Muscle of back (tissue), 11 donors: ENCODE results near the gene COL1A1. TPM values are rescaled to one million over a fixed set of nuclear protein-coding genes. Genes with fewer than 3 reads are reported as not detected.
A peak's percentile ranks its signal among the peaks of the same experiment; 100 is the strongest.

Experiments
- DNase-seq, 3 donors: peaks; one replicate each; pipeline versions ENCODE4 v3.0.0 to v3.0.0-alpha.2; 2013
- polyA plus RNA-seq, 10 donors: library from polyadenylated mRNA; unstranded; fragments of 120-200 nt; gene quantifications; one replicate each; pipeline ENCODE4 v1.2.1, GENCODE V29; 2013; ENCODE audit not compliant: insufficient read length in 10 of 10

COL1A1 gene
- polyA plus RNA-seq, 10 donors, result 3,506 to 9,520 (median 4,699) TPM

DNA sequence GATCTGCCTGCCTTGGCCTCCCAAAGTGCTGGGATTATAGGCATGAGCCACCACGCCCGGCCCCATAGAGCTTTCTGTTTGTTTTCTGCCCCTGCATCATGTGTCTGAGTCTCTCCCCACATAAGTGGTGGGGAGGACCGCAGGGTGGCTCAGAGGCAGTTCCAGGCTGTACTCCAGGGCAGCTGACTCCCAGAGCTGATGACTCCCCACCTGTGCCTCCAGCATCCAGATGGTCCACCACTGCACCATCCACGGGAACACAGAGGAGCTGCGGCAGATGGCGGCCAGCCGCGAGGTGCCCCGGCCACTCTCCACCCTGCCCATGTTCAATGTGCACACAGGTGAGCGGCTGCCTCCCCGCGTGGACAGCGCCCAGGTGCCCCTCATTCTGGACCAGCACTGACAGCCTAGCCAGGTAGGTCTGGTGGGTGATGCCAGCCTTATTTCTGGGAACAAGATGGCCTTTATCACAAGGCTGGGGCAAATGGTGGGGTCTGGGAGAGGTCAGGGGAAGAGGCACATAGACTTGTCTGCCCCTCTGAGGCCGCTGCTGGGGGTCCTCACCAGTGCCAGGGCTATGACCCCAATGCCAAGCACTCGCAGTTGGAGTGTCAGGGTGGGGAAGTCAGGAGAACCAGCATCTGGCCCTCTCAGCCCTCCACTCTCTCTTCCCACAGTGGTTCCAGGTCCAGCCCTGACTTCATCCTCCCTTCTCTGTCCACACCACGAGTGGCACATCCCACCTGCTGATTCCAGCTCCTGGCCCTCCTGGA is 26.2 kb downstream of the COL1A1 start:
- no peak for DNase-seq

DNA sequence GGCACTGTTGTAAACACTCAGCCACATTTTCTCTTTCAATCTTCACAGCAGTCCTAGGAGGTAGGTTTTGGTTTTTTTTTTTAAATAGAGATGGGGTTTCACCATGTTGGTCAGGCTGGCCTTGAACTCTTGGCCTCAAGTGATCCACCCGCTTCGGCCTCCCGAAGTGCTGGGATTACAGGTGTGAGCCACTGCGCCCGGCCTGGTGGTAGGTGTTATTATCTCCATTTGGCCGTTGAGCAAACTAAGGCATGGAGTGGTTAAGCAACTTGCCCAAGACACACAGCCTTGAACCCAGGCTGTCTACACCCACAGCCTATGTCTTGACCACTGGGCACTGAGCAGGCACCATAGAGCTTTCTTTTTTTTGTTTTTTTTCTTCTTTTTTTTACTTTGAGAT is 27.0 kb downstream of the COL1A1 start:
- no peak for DNase-seq

DNA sequence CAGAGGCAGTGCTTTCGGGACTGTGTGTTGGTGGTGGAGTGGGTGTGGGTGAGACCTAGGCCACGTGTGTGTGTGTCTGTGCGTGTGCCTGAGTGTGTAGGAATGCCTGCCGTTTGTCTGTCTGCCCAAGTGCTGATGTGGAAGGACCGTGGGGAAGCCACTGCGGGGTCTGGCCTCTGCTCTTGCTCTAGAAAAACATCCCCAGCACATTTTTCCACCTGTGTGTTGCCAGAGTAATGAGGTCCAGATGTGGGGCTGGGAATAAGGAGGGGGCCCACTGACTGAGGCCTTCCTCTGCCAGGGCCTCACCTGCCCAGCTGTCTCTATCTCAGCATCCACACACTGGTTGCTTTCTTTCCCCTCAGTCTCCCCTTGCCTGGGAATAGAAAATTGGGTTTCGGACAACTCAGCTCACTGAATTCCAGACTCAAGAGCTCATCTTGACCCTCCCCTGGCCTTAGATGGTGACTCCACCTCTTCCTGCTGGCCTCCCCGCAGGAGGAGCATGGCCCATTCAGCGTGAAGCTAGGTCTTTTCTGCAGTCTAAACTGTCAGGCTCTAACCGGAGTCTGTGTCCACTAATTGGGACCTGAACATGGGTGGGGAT is 28.0 kb downstream of the COL1A1 start:
- peak; percentile 86 to 96 (median 91) for DNase-seq

DNA sequence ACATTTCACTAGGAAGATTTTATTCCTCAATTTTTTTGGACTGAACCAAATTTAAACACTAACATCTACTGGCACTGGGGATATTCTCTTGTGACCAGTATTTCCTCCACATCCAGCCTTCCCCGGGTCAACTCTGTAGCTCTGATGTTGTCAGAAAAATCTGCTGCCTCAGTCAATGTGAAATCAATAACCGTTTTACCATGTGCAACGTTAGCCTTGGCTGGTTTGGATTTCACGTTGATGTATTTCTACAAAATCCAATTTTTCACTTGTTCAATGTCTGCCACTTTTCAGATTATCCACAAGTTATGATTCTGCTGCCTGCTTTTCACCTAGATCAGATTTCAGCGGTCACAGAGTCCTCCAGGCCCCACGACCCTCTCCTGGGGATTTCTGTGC is 28.5 kb downstream of the COL1A1 start:
- peak in 1 of 3 donors; percentile 81 for DNase-seq

DNA sequence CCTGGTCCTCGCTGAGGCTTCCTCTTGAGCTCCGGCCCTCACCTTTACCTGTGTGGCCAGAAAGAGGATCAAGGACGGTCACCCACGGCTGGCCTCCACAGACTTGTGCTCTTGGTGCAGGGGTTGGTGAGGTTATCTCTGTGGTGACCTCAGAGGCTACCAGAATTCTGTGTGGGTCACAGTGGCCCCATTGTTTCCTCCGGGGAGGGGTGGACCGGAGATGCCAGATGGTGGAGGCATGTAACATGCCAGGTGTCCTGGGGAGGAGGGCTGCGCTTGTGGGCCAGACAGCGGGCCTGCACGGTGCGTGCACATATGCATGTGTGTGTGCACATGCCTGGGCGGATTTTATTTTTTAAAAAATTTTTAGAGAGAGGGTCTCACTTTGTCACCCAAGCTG is 29.3 kb downstream of the COL1A1 start:
- no peak for DNase-seq

DNA sequence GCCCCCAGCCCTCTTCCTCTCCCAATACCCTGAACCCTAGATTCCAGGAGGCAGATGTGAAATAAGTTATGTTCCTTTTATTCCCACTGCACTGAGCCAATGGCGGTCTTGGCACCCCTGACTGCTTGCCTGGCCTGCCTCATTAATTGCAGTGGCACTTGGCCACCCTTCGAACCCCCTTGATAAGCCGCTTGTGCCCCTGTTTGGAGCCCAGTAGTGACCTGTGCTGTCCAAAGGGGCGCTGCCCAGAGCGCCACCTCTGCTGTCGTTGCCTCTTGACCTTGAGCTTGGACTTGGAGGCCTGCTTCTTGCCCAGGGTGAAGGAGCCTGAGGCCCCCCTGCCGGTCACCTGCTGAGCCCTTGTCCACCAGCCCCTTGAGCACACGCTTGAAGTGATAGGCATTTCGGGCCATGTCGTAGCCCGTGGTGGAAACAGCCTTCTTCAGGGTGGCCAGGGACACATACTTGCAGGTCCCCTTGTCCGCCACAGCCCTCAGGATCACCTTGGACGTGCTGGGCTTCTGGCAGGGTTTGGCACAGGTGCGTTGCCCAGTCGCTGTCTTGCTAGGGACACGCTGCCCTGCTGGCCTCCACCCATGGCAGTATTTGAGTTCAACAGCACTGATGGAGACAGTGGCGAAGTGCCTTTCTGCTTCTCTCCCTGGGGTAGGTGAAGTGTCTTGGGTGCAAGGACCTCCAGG is 29.9 kb downstream of the COL1A1 start:
- no peak for DNase-seq

DNA sequence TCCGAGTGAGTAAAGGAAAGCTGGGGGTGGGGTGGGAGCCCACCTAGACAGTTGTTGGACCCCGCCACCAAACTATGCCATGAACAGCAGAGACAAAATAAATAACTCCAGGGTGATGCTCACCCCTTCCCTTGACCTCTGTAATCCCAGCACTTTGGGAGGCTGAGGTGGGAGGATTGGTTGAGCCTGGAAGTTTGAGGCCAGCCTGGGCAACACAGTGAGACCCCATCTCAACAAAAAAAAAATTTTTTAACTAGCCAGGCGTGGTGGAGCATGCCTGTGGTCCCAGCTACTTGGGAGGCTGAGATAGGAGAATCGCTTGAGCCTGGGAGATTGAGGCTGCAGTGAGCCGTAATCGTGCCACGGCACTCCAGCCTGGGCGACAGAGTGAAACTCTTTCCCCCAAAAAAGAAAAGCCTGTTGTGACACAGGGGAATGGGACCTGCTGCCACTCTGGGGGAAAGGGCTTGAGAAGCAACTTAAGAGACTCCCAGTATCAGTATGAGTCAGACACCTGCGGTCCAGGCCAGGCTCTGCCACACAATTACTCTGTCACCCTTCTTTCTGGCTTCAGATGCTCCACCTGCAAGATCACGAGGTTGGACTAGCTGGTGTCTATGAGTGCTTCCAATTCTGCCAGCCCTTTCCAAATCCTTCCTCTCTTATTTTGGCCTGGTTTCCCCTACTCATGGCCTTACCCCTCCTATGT is 30.6 kb downstream of the COL1A1 start:
- DNase-seq, result no peak

DNA sequence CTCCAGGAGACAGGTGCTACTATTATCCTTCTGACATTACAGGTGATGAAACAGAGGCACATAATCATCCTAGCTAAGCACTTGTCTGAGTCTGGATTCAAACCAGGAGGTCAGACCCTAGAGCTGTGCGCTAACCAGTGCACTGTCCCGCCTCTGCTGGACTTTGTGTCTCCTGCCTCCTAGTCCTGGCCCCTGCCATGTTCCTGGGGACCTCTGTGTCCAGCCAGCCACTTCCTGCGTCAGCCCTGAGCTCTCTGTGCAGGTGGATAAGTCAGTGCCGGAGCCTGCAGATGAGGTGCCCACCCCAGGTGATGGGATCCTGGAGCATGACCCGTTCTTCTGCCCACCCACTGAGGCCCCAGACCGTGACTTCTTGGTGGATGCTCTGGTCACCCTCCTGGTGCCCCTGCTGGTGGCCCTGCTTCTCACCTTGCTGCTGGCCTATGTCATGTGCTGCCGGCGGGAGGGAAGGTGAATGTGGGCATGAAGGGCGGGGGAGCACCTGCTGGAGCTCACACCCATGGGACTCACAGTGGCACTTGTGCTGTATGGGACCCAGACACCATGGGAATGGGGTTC is 31.5 kb downstream of the COL1A1 start:
- DNase-seq, result no peak

DNA sequence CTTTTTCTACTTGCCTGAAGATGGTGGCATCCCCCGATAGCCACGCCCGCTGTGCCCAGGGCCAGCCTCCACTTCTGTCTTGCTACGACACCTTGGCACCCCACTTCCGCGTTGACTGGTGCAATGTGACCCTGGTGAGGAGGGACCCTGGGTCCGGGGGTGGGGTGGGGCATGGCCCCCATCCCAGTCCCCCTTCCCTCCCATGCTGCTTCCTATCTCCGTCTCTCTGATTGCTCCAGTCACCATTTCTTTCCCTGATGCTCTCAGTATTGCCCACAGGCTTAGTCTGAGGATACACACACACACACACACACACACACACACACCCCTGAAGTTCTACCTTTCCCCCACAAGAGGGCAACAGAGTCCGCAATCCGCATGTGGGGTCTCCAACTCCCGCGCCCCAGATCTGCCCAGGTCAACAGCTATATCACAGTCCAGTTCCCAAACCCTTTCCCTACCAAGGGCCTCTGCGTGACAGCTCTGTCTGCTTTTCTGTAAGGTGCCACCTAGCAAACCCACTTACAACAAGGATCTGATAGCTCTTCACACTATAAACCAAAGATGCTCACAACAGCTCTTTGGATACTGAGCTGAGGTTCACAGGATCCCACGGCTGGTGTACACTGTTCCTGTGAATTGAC is 32.2 kb downstream of the COL1A1 start:
- DNase-seq, result peak; percentile 62 to 89 (median 71)

DNA sequence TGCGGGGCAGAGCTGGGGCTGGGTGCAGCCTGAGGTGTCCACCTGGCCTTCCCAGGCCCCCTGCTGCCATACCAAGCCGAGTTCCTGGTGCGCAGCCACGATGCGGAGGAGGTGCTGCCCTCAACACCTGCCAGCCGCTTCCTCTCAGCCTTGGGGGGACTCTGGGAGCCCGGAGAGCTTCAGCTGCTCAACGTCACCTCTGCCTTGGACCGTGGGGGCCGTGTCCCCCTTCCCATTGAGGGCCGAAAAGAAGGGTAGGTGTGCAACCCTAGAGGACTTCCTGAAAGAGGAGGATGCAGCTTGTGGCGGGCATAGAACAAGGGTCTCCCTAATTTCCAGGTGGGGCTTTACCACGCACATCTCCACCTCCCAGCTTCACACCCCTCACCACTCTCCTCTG is 33.1 kb downstream of the COL1A1 start:
- no peak for DNase-seq

DNA sequence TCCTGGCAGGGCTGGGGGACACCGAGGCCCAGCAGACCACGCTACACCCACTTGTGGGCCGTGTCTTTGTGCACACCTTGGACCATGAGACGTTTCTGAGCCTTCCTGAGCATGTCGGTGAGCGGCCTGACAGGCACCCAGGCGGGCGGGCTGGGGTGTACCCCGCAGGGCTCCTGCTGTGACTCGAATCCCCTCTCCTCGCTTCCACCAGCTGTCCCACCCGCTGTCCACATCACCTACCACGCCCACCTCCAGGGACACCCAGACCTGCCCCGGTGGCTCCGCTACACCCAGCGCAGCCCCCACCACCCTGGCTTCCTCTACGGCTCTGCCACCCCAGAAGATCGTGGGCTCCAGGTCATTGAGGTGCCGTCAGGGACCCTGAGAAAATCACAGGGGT is 34.1 kb downstream of the COL1A1 start:
- DNase-seq, result no peak

DNA sequence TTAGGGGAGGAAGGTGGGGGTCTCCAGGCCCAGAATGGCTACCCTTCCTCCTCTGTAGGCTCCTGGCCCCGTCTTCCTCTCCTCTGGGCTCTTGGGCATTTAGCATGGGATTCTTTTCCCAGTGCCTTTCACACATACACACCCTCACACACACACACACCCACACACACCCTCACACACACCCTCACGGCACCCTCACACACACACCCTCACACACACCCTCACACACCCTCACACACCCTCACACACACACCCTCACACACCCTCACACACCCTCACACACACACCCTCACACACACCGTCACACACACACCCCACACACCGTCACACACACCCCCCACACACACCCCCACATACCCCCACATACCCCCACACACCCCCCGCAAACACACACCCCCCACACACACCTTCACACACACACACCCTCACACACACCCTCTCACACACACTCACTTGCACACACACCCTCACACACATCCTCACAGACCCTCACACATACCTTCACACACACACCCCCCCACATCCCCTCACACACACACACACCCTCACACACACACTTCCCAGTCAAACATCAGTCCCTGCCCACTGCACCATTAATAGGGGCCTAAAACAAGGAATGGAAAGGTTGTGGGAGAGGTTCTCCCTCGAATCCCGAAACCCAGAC is 34.8 kb downstream of the COL1A1 start:
- no peak for DNase-seq

DNA sequence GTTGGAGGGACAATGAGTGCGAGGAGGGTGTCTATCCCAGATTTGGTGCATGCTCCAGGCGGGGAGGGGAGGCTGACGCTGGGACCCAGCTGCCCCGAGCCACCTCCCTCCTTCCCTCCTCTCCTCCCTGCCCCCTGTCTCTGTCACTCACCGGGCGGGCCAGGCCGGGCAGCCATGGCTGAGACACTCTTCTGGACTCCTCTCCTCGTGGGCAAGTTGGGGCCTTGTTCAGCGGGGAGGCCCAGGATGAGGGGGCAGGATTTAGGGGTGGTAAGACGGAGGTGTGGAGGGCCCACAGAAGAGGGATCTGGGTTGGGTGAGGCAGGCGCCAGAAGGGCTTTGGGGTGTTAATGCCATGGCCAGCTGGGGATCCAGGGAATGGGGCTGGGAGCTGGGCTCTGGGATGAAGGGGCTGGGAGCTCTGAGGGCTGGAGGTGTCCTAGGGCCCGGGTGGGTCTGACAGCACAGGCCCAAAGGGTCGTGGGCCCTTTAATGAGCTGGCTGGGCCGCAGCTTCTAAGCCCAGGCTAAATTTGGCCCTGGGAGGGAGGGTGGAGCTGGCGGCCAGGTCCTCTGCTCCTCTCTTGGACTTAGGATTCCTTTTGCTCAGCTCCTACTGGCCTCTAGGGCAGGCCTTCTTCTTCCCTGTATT is 35.4 kb downstream of the COL1A1 start, which contains the start of gene SGCA:
TSS of gene SGCA (plus strand) at position 139 of the 651 bp plus-strand sequence. CDS start at position 175, 36 bp downstream.
- DNase-seq, result peak in 2 of 3 donors; percentile 53 to 73

DNA sequence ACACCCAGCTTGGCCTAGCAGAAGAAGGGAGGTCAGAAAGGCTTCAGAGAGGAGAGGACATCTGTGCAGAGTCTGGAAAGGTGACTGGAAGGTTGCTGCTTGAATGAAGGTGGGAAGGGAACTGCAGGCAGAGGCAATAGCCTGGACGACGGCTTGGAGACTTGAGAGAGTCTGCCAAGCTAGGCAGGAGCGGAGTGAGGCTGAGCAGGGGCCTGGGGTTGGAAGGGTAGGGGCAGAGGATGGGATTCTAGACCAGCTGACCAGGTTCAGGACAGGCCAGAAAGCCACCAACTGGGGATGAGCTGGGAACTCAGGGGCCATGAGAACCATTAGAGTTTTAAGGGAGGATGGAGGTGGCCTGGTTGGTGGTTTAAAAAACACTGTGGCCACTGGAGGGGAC is 36.0 kb downstream of the COL1A1 start:
- DNase-seq, result no peak

DNA sequence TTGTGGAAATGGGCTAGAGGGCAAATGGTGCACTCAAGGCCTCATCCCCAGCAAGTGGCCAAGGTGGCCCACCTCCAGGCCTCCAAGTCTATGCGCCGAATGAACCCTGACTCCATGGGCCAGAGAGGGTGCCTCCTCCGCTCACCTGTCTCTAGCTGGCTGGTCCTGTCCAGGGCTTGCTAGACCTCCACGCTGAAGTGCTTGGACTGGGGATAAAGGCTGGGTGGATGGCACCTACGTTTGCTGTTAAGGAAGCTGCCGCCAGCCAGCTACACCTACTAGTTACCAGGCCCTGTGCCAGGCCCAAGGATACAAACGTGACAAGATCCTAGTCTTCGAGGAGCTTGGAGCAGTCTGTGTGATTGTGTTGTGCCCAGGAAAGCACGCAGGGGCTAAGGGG is 36.4 kb downstream of the COL1A1 start:
- DNase-seq, result no peak

DNA sequence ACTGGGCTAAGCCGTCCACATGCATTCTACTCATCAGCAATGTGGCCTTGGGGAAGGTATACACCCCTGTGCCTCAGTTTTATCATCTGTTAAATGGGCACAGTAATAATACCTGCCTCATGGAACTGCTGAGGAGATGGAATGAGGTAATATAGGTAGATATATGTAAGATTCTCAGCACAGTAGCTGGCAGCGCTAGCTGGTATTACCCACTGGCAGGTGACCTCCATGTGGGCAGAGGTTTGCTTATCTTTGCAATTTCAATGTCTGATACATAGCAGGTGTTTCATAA is 36.8 kb downstream of the COL1A1 start:
- DNase-seq, result no peak

DNA sequence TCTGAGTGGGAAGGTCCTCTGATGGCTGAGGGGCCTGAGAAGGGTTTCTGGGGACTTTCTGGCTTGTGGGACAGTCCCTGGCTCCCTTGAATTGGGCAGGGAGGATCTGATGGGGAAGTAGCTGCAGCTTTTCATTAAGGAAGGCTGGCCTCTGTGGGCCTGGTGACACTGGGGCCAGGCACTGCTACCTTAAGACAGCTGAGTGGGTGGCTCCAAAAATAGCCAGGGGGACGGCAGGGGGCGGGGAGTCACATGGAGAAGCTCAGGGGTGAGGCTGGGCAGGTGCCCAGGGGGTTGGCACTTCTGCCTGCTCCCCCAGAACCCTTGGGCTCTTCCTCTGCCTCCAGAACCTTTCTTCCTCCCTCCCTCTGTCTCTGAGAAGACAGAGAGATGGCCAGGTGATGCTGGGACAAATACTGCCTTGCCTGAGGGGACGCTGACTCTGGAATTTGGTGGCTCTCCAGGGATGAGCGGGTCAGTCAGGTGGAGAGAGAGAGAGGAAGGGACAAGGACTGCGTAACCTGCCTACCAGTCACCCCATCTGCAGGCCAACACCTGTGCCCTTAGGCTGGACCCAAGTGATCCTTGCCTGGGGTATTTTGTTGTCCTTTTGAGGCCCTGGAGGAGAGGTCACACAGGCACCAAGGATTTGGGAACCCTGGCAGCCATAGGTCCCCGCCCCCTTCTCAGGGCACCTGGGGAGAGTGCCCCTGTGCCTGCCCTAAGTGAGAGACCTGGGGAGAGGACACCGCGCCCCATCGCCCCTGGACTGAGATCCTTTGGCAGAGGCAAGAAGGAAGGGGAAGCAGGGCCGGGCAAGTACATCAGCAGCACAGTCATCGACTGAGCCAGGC is 37.4 kb downstream of the COL1A1 start:
- no peak for DNase-seq

DNA sequence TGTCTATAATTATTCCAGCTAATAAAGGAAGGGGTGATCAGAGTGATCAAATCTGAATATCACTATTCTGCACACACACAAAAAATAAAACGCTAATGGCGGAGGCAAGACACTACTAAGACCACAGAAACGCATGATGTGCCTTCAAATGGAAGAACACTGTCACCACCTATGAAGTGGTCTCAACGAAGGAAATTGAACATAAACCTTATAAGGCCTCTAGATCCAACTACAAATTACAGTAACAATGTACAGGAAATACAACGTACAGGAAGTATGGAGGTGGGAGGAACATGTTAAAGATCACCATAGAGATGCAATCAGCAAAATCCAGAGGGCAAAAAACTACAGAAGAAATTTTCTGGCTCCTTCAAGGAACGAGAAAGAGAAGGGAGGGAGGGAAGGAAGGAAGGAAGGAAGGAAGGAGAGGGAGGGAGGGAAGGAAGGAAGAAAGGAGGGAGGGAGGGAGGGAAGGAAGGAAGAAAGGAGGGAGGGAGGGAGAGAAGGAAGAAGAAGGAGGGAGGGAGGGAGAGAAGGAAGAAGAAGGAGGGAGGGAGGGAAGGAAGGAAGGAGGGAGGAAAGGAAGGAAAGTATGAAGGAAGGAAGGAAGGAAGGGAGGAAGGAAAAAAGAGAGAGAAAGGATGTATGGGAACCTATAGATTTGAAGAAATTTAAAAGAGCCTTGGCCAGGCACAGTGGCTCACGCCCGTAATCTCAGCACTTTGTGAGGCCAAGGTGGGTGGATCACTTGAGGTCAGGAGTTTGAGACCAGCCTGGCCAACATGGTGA is 38.8 kb downstream of the COL1A1 start:
- DNase-seq, result no peak

DNA sequence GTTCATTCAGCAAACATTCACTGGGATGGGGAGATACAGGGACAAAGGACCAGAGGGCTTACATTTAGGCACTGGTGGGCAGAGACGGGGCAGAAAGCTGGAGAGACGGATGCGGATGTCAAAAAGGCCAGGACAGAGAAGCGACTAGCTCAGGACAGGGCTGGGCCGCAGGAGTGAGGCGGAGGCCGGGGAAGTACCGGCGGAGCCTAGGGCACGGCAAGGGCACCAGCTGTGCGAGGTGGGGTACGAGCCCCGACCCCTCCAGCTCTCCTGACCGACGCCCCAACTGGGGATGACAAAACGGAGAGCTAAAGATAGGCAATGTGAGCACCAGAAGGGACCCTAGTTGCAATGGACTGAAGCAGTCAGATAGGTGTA is 39.5 kb downstream of the COL1A1 start:
- no peak for DNase-seq
